GM12891 (cell line): ENCODE results near the gene RAPGEF5.

Experiments used
- PAX5 ChIP-seq: IDR thresholded peaks from 2 replicates; pipeline ENCODE4 v1.6.1; 2011; ENCODE audit warnings: low read length, moderate library complexity, mild to moderate bottlenecking; ENCODE audit not compliant: insufficient read depth, severe bottlenecking
- POLR2A ChIP-seq: IDR thresholded peaks from 2 replicates; pipeline ENCODE4 v1.6.1; 2011; ENCODE audit warnings: low read depth, low read length, control low read depth
- POLR2AphosphoS5 ChIP-seq: IDR thresholded peaks from 2 replicates; pipeline ENCODE4 v1.6.1; 2011; ENCODE audit warnings: low read depth, low read length, control low read depth
- TAF1 ChIP-seq: IDR thresholded peaks from 2 replicates; pipeline ENCODE4 v1.6.1; 2011; ENCODE audit warnings: low read depth, low read length, control low read depth

DNA sequence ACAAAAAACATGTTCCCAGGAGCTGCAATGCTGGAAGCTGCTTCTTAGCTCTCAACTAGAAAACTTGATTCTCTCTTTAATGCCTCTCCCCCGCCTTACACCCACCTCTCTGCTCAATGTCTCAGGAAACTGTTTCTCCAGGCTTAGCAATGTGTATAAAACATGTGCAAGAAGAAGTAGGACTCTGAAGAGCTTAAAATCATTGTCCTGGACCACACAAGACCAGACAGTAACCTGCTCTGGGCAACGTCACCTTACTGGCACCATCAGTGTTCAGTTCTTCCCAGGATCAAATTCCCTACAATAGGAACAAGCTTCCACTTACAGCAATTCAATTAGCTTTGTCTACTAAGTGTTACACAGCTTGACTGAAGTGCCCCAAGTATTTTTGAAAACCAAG is 104.9 kb downstream of the RAPGEF5 start:
- TF ChIP-seq POLR2AphosphoS5, result no peak
- no peak for TF ChIP-seq POLR2A
- no peak for TF ChIP-seq TAF1
- TF ChIP-seq PAX5, result no peak
